NT2/D1 (cell line): ENCODE results near the gene DAPK1.

ENCODE experiments used
- SUZ12 ChIP-seq: IDR thresholded peaks from 2 replicates; pipeline ENCODE4 v1.6.1; 2011; ENCODE audit not compliant: insufficient read length, insufficient read depth; ENCODE audit errors: extremely low read depth
- YY1 ChIP-seq: IDR thresholded peaks from 2 replicates; pipeline ENCODE4 v1.6.1; 2011; ENCODE audit not compliant: insufficient read length, insufficient read depth
- ZNF274 ChIP-seq: IDR thresholded peaks from 2 replicates; pipeline ENCODE4 v1.6.1; 2011; ENCODE audit warnings: mild to moderate bottlenecking, low read depth, low read length

GRCh38 chr9:87663556-87663955, 165.9 kb downstream of the DAPK1 start:
- TF ChIP-seq ZNF274 (no peak), YY1 (no peak), SUZ12 (no peak)
